ENCODE data around the gene HDAC4.

DNA sequence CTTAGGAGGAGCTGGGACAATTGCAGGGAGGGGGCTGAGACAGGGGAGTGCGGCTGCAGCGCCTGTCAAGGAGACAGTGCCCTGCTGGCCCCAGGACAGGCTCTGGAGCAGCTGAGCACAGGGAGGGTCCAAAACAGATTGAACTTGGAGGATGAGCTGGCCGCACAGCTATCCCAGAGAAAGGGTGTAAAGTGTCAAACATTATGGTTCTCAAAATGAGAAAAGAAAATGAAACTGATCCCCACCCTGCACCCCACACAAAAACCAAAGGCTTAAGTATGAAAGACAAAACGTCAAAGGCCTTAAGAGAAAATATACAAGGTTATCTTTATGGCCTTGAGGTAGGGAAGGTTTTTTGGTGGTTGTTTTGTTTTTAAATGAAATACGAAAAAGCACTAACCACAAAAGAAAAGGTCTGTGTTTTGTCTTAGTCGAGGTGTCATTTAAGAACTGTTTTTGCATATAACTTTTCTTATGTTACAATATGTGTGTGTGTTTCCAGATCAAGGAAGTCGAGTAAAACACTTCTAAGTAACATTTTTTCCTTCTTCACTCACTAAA lies 111.8 kb downstream of the HDAC4 start:
- TF ChIP-seq POLR2A (IDR thresholded peaks at IDR 0.05) (no peak), CTCF (IDR thresholded peaks at IDR 0.05) (no peak)

All from testis (tissue), 2 donors.